ENCODE measurements around the gene PARP8.

PARP8 gene

DNA sequence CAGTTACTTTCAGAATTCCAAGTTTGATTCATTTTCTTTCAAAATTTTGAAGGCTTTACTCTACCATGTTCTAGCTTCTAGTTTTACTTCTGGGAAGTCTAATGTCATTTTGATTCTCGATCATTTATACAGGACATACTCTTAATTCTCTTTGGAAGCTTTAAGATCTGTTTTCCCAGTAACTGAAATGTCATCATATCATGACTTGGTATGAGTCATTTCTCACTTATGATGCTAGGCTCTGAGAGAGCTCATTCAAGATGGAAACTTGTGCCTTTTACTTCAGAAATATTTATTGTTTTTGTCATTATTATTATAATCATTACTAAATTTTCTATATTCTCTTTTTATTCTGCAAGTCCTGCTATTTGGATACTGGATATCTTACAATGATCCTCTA is 222.3 kb downstream of the PARP8 start:
- in situ Hi-C loops (cut with MboI; ENCODE audit: low sequenced_read_pairs, unreplicated experiment) = no loop called here
- TF ChIP-seq, protein P1, sequence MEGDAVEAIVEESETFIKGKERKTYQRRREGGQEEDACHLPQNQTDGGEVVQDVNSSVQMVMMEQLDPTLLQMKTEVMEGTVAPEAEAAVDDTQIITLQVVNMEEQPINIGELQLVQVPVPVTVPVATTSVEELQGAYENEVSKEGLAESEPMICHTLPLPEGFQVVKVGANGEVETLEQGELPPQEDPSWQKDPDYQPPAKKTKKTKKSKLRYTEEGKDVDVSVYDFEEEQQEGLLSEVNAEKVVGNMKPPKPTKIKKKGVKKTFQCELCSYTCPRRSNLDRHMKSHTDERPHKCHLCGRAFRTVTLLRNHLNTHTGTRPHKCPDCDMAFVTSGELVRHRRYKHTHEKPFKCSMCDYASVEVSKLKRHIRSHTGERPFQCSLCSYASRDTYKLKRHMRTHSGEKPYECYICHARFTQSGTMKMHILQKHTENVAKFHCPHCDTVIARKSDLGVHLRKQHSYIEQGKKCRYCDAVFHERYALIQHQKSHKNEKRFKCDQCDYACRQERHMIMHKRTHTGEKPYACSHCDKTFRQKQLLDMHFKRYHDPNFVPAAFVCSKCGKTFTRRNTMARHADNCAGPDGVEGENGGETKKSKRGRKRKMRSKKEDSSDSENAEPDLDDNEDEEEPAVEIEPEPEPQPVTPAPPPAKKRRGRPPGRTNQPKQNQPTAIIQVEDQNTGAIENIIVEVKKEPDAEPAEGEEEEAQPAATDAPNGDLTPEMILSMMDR (IDR thresholded peaks at IDR 0.05; ENCODE audit: borderline replicate concordance, control extremely low read depth, extremely low read depth, insufficient read depth, missing control alignments) = no peak
- DNase-seq (ENCODE audit: low spot score) = no peak

DNA sequence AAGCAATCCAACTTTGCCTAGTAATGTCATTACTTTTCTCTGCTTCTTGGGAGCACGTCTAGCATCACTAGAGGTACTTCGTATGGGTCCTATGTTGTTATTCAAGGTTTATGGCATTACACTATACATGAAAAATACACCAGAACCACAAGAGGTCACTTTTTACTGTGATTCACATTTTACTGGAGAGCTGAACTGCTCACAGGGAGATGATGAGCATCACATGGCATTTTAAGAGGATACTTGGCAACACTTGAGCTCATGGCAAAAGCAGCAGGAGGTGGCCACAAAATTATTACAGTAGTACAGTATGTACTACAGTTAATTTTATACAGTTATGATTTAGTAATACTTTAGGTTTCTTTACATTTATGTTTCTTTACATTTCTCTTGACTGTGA is 223.4 kb downstream of the PARP8 start:
- TF ChIP-seq, protein P1 (IDR thresholded peaks at IDR 0.05; ENCODE audit: borderline replicate concordance, control extremely low read depth, extremely low read depth, insufficient read depth, missing control alignments) = no peak

More for the DNA sequence above, 223.4 kb downstream of the PARP8 start:
- in situ Hi-C loops (cut with MboI; ENCODE audit: low sequenced_read_pairs, unreplicated experiment) = no loop called here
- DNase-seq (ENCODE audit: low spot score) = no peak
